Measurements from ENCODE around the gene WFS1.

Gene WFS1

GRCh38 chr4:6235901-6236640 is 33.6 kb upstream of the WFS1 start:
- DNase-seq: no peak

GRCh38 chr4:6236816-6237390 is 32.7 kb upstream of the WFS1 start:
- DNase-seq: no peak

GRCh38 chr4:6239486-6239885 is 30.2 kb upstream of the WFS1 start:
- DNase-seq: no peak

- no peak for DNase-seq
Observed at GRCh38 chr4:6239968-6240367, 29.7 kb upstream of the WFS1 start.

- DNase-seq: no peak
Observed at GRCh38 chr4:6241062-6241845, 28.4 kb upstream of the WFS1 start.

GRCh38 chr4:6242271-6243029 is 27.2 kb upstream of the WFS1 start:
- DNase-seq: no peak

GRCh38 chr4:6245246-6246169 is 24.1 kb upstream of the WFS1 start:
- DNase-seq: no peak

GRCh38 chr4:6246170-6246634 is 23.4 kb upstream of the WFS1 start:
- no peak for DNase-seq

GRCh38 chr4:6248394-6248793 is 21.3 kb upstream of the WFS1 start:
- no peak for DNase-seq

GRCh38 chr4:6250235-6250983 is 19.2 kb upstream of the WFS1 start:
- DNase-seq: peak; percentile 44

- no peak for DNase-seq
Observed at GRCh38 chr4:6250984-6251295, 18.7 kb upstream of the WFS1 start.

GRCh38 chr4:6251365-6251764 is 18.3 kb upstream of the WFS1 start:
- DNase-seq: no peak

GRCh38 chr4:6252051-6252450 is 17.6 kb upstream of the WFS1 start:
- DNase-seq: no peak

- no peak for DNase-seq
Observed at GRCh38 chr4:6253111-6253510, 16.5 kb upstream of the WFS1 start.

- no peak for DNase-seq
Observed at GRCh38 chr4:6253961-6254360, 15.7 kb upstream of the WFS1 start.

GRCh38 chr4:6256141-6256540 is 13.5 kb upstream of the WFS1 start:
- DNase-seq: no peak

- no peak for DNase-seq
Observed at GRCh38 chr4:6257247-6258025, 12.2 kb upstream of the WFS1 start.

- DNase-seq: no peak
Observed at GRCh38 chr4:6258026-6258360, 11.7 kb upstream of the WFS1 start.

GRCh38 chr4:6258741-6259140 is 10.9 kb upstream of the WFS1 start:
- no peak for DNase-seq

- no peak for DNase-seq
Observed at GRCh38 chr4:6259886-6260285, 9.8 kb upstream of the WFS1 start.

GRCh38 chr4:6262176-6262575 is 7.5 kb upstream of the WFS1 start:
- DNase-seq: no peak
